NB4 (cell line): ENCODE results near the gene CYYR1.

ENCODE experiments used
- CTCF ChIP-seq: IDR thresholded peaks from one replicate; pipeline ENCODE4 v1.5.1; 2012; ENCODE audit warnings: low read depth, low read length
- MYC ChIP-seq: IDR thresholded peaks from 2 replicates; pipeline ENCODE4 v1.6.1; 2011; ENCODE audit warnings: low read depth, low read length
- POLR2A ChIP-seq: IDR thresholded peaks from 2 replicates; pipeline ENCODE4 v1.6.1; 2011; ENCODE audit warnings: mild to moderate bottlenecking; ENCODE audit not compliant: insufficient read length; ENCODE audit errors: extremely low read depth

DNA sequence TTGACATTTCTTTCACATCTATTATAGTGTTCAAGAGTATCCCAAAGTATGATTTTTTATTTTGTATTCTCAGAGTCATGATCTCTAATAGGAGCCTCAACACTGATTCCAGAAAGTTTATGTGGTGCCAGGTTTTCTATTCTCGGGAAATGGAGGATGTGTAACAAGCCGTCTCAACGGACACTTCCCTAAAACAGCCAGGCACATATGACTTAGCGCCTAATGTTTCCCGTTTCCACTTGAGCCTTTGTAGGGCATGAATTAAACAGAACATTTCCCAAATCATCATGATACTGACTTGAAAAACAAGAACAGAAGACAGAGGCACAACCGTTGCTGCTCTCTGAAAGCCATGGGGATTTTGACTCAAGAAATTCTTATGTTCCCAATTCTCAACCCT is 8.0 kb downstream of the CYYR1 start:
- TF ChIP-seq CTCF (no peak), POLR2A (no peak), MYC (no peak)
